GM10248 (cell line): Measurements from ENCODE around the gene STYK1.

Experiments
- CTCF ChIA-PET: fragments of 300-600 bp; sonication (Branson Sonifier 250); formaldehyde crosslinking; extraction: SDS; loops from one replicate; lab custom pipeline; 2021; ENCODE audit warnings: antibody characterized with exemption; lab: Yijun Ruan, JAX
- POLR2A ChIA-PET: fragments of 350-650 bp; sonication (Branson Sonifier 250); formaldehyde crosslinking; extraction: SDS; loops from one replicate; lab custom pipeline; 2020; ENCODE audit warnings: antibody characterized with exemption; lab: Yijun Ruan, JAX
- DNase-seq: peaks from one replicate; pipeline ENCODE4 v3.0.0; 2012; ENCODE audit errors: extremely low spot score
- TF ChIP-seq, protein P1 (sequence below): IDR thresholded peaks from 2 replicates; pipeline ENCODE4 v1.5.1; 2012; ENCODE audit warnings: mild to moderate bottlenecking, low read depth; ENCODE audit errors: extremely low read depth, missing control alignments, control extremely low read depth

STYK1 gene, protein sequence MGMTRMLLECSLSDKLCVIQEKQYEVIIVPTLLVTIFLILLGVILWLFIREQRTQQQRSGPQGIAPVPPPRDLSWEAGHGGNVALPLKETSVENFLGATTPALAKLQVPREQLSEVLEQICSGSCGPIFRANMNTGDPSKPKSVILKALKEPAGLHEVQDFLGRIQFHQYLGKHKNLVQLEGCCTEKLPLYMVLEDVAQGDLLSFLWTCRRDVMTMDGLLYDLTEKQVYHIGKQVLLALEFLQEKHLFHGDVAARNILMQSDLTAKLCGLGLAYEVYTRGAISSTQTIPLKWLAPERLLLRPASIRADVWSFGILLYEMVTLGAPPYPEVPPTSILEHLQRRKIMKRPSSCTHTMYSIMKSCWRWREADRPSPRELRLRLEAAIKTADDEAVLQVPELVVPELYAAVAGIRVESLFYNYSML

GRCh38 chr12:10673659-10674384, at the start of gene STYK1:
STYK1 (minus strand) TSS chr12:10674052; CDS start chr12:10634618, 39,434 bp downstream.
- TF ChIP-seq, protein P1, sequence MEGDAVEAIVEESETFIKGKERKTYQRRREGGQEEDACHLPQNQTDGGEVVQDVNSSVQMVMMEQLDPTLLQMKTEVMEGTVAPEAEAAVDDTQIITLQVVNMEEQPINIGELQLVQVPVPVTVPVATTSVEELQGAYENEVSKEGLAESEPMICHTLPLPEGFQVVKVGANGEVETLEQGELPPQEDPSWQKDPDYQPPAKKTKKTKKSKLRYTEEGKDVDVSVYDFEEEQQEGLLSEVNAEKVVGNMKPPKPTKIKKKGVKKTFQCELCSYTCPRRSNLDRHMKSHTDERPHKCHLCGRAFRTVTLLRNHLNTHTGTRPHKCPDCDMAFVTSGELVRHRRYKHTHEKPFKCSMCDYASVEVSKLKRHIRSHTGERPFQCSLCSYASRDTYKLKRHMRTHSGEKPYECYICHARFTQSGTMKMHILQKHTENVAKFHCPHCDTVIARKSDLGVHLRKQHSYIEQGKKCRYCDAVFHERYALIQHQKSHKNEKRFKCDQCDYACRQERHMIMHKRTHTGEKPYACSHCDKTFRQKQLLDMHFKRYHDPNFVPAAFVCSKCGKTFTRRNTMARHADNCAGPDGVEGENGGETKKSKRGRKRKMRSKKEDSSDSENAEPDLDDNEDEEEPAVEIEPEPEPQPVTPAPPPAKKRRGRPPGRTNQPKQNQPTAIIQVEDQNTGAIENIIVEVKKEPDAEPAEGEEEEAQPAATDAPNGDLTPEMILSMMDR, result peak; percentile 90
- peak; percentile 81 for DNase-seq
- ChIA-PET POLR2A (no interaction called here), CTCF (no interaction called here)

DNA sequence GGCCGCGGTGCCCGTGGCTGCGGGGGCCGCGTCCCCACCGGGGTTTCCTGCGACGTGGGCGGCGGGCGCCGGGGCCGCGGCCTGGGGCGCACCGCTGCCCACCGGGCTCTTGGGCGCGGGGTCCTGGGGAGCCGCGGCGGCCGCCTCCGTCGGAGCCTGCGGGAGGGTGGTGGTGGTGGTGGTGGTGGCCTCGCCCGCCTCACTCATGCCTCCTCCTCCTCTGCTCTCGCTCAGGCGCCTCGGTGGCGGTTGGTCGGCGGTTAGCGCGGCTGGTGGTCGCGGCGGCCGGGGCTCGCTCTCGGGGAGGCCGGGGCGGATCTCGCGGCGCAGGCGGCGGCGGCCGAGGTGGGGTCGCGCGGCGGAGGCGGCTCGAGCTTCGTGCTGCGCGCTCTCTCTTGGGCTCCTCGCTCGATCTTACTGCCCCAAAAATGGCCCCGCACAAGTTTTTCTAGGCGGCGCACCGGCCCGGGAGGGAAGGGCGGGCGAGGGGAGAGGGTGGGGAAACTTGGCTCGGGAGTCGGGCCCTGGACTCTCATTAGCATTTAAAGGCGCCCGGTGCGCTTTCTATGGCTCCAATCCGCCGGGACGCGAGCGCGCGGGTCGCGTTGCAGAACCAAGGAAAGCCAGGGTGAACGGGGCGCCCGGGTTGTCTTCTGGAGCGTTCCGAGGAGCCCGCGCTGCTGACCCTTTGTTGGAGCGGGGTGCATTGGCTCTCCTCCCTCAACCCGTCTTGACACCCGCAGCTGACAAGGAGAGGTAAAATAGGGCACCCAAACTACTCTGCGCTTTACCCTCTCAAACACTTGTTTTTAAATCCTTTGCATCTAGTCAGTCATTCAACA, 49.3 kb upstream of the STYK1 start, which contains the start of gene YBX3:
TSS of gene YBX3 (minus strand) at position 419 of the 842 bp plus-strand sequence. CDS start at position 207, 212 bp downstream.
- TF ChIP-seq, protein P1, result peak; percentile 9
- ChIA-PET CTCF (interaction anchor here (0.9 to 1.5 kb wide), 6 partner anchors 9 to 27 kb away, joined by 3 to 4 read pairs (median 4); no protein-coding TSS in a partner anchor), POLR2A (no interaction called here)
- peak; percentile 85 for DNase-seq

GRCh38 chr12:10722502-10722904, 48.7 kb upstream of the STYK1 start:
- CTCF ChIA-PET, result interaction anchor here (1.4 kb wide), 1 partner anchor 23 kb away, joined by 4 read pairs; no protein-coding TSS in a partner anchor
- TF ChIP-seq, protein P1, result no peak
- DNase-seq, result peak; percentile 62
- POLR2A ChIA-PET, result no interaction called here

DNA sequence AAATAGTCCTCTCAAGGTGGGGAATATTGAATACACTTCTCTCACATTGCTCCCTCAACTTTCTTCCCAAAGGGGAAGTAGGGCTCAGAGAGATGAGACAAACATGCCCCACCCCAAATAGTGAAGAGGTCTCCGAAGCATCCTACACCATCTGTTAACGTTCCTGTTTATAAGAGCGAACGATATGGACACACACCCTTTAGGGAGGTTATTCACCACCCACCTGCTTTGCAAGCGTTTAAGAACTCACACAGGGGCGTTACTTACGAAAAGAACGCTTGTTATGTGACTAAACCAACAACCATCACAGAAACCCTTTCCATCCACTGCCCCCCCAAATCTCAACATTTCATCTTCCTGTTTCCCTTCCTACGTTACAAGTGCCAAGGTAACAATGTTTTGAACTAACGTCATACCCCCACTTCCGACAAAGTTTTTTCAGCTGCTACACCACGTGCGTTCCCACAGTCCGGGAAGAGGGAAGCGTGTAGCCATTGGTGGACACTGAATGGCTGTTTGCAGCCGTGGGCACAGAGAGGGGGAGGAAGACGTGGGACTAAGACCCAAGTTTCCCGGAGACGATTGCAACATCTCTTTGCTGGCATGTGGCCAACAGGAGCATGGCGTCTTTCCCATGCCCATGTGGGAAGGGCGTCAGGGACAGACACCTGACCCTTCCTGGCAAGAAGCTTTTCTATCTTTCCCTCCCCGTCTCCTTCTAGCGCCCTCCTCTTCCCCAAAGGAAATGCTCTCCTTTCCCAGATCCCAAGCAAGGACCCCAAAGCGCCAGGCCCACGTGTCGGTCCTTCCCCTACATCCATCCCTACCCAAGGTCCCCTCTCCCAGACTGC, 48.0 kb upstream of the STYK1 start:
- peak; percentile 57 for DNase-seq
- CTCF ChIA-PET, result no interaction called here
- TF ChIP-seq, protein P1, result no peak
- POLR2A ChIA-PET, result no interaction called here

DNA sequence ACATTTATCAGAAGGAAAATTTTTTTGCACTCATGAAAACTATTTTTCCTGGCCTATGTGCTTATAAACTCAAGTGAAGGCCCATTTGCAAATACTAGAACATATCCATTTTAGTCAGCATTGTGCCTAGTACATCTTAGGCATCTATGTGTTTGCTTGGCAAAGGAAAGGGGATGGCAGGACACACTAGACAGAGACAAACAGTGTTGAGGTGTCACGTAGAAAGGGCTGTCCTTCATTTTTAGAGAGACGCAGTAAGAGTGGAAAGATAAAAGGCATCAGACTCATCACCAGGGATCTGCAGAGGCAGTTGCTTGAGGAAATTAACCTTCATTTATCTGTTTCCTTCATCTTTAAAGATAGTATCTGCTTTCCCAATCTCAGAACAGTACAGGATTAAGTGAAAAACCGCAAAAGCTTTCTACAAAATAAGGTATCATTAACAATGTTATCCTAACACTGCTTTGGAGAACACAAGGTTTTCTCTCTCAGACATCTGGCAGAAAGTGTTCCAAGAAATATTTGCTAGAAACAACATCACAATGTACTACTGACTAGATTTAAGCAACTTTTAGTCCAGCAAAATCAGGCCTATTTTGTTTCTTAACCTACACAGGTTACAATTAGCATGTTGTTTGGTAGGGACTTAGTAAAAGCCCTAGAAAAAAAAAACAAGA, 47.3 kb upstream of the STYK1 start:
- POLR2A ChIA-PET, result no interaction called here
- TF ChIP-seq, protein P1, result no peak
- CTCF ChIA-PET, result no interaction called here
- no peak for DNase-seq
